GM12878 (cell line): ENCODE data around the gene GMDS. TPM values are rescaled to one million over a fixed set of nuclear protein-coding genes. Genes with fewer than 3 reads are reported as not detected.

Source experiments
- ATAC-seq: fragments of 200-7000 bp; cut with Tn5 transposase; 3 replicates; pipeline ENCODE4 v1.9.1; 2020; ENCODE audit warnings: mild to moderate bottlenecking, moderate library complexity
- BruUV-seq: library from RNA; stranded (reverse); fragments of 400-500 nt; replicated peaks from 2 replicates; lab custom pipeline; 2021; lab: Mats Ljungman, UMichigan
- CTCF ChIA-PET: fragments of 300-600 bp; sonication (Branson Sonifier 250); formaldehyde crosslinking; extraction: SDS; loops from one replicate; lab custom pipeline; 2021; ENCODE audit warnings: inconsistent platforms; lab: Yijun Ruan, JAX
- POLR2A ChIA-PET: fragments of 350-600 bp; formaldehyde crosslinking; extraction: SDS; loops from one replicate; lab custom pipeline; 2021; ENCODE audit warnings: inconsistent platforms; lab: Charles Lee
- RAD21 ChIA-PET: fragments of 300-600 bp; sonication (Branson Sonifier 250); formaldehyde crosslinking; loops from one replicate; lab custom pipeline; 2023; ENCODE audit warnings: antibody characterized with exemption; ENCODE audit not compliant: unreplicated experiment; lab: Charles Lee
- SMC1A ChIA-PET: fragments of 300-600 bp; sonication (Branson Sonifier 250); formaldehyde crosslinking; loops from one replicate; lab custom pipeline; 2023; ENCODE audit not compliant: unreplicated experiment, uncharacterized antibody; lab: Charles Lee
- DNase-seq: peaks from one replicate; pipeline ENCODE4 v3.0.0-alpha.2; 2011; ENCODE audit warnings: low read depth, low spot score
- FAIRE-seq: peaks from 3 replicates; lab custom pipeline; 2011; peaks lifted over from hg19 to GRCh38; lab: Jason Lieb, UNC
- H2AFZ ChIP-seq: 2 replicates; pipeline ENCODE4 v1.6.0; 2011; ENCODE audit warnings: low read depth, low read length, control low read depth; ENCODE audit not compliant: control insufficient read depth
- H3K27ac ChIP-seq: 2 replicates; pipeline ENCODE4 v1.5.1; 2011; ENCODE audit warnings: control low read depth; ENCODE audit not compliant: control insufficient read depth, insufficient read depth
- H3K27me3 ChIP-seq, 2 experiments: replicated peaks in 1 of 2; 2 replicates each; pipeline versions ENCODE4 v1.6.0 to v1.6.1; 2011; ENCODE audit warnings: low read length in 1 of 2; ENCODE audit not compliant: control insufficient read depth in 2 of 2, insufficient read depth in 2 of 2
- H3K36me3 ChIP-seq, 2 experiments: 2 replicates each; pipeline ENCODE4 v1.5.1; 2011; ENCODE audit warnings: low read length in 1 of 2; ENCODE audit not compliant: control insufficient read depth in 2 of 2, insufficient read depth in 2 of 2
- H3K4me1 ChIP-seq: 2 replicates; pipeline ENCODE4 v1.6.1; 2011; ENCODE audit warnings: mild to moderate bottlenecking, low read length, moderate library complexity, mixed read lengths; ENCODE audit not compliant: control insufficient read depth, insufficient read depth
- H3K4me2 ChIP-seq: 2 replicates; pipeline ENCODE4 v1.6.0; 2011; ENCODE audit warnings: control low read depth; ENCODE audit not compliant: control insufficient read depth, insufficient read depth
- H3K4me3 ChIP-seq: fragments of 200-600 bp; sonication (generic); 2 replicates; pipeline ENCODE4 v1.5.1; 2016
- H3K79me2 ChIP-seq: 2 replicates; pipeline ENCODE4 v1.6.0; 2011; ENCODE audit warnings: low read length; ENCODE audit not compliant: control insufficient read depth, insufficient read depth
- H3K9ac ChIP-seq: 2 replicates; pipeline ENCODE4 v1.8.0; 2011; ENCODE audit warnings: low read length, control low read depth, mixed read lengths; ENCODE audit not compliant: control insufficient read depth, insufficient read depth
- H3K9me3 ChIP-seq: replicated peaks from 3 replicates; pipeline ENCODE4 v1.5.1; 2011; ENCODE audit warnings: mild to moderate bottlenecking, low read length; ENCODE audit not compliant: control insufficient read depth, insufficient read depth
- H4K20me1 ChIP-seq: 2 replicates; pipeline ENCODE4 v1.6.0; 2011; ENCODE audit not compliant: control insufficient read depth, insufficient read depth
- ATF3 ChIP-seq: IDR thresholded peaks from 2 replicates; pipeline ENCODE4 v1.6.1; 2011; ENCODE audit warnings: low read depth, mild to moderate bottlenecking, low read length, moderate library complexity, borderline replicate concordance; ENCODE audit errors: extremely low read depth
- BCLAF1 ChIP-seq: fragments of 450-650 bp; IDR thresholded peaks from 2 replicates; pipeline ENCODE4 v1.6.1; 2017; ENCODE audit warnings: antibody characterized with exemption, mild to moderate bottlenecking, moderate library complexity
- CHD1 ChIP-seq: IDR thresholded peaks from 2 replicates; pipeline ENCODE4 v1.6.1; 2012; ENCODE audit warnings: low read depth, low read length, improper control_type of control experiment
- CREM ChIP-seq: IDR thresholded peaks from 2 replicates; pipeline ENCODE4 v1.6.1; 2014; ENCODE audit warnings: antibody characterized with exemption, low read depth
- EZH2 ChIP-seq: IDR thresholded peaks from 2 replicates; pipeline ENCODE4 v1.6.1; 2012; ENCODE audit warnings: low read depth, mild to moderate bottlenecking, control low read depth, inconsistent platforms, low read length, borderline replicate concordance; ENCODE audit not compliant: control insufficient read depth
- HDAC6 ChIP-seq: fragments of 200-600 bp; sonication (generic); IDR thresholded peaks from one replicate; pipeline ENCODE4 v1.8.0; 2017; ENCODE audit warnings: antibody characterized with exemption; ENCODE audit not compliant: unreplicated experiment
- KDM1A ChIP-seq: fragments of 200-600 bp; sonication (generic); IDR thresholded peaks from 2 replicates; pipeline ENCODE4 v1.6.1; 2016; ENCODE audit warnings: borderline replicate concordance
- MXI1 ChIP-seq: fragments of 150-350 bp; IDR thresholded peaks from 2 replicates; pipeline ENCODE4 v1.6.1; 2011; ENCODE audit warnings: low read depth, mild to moderate bottlenecking, inconsistent platforms, low read length, improper control_type of control experiment
- MYC ChIP-seq: IDR thresholded peaks from 2 replicates; pipeline ENCODE4 v1.6.1; 2011; ENCODE audit warnings: mild to moderate bottlenecking, low read length, moderate library complexity, inconsistent platforms; ENCODE audit not compliant: insufficient read depth, insufficient replicate concordance, insufficient read length, severe bottlenecking
- NBN ChIP-seq: fragments of 450-650 bp; IDR thresholded peaks from 2 replicates; pipeline ENCODE4 v1.6.1; 2016
- NFIC ChIP-seq: IDR thresholded peaks from 2 replicates; pipeline ENCODE4 v1.6.1; 2012; ENCODE audit warnings: low read depth, mild to moderate bottlenecking, inconsistent platforms, low read length, moderate library complexity
- NFYB ChIP-seq: IDR thresholded peaks from 2 replicates; pipeline ENCODE4 v1.6.1; 2011; ENCODE audit warnings: low read depth, mild to moderate bottlenecking, low read length, improper control_type of control experiment, moderate library complexity; ENCODE audit not compliant: insufficient read depth
- NR2C2 ChIP-seq: IDR thresholded peaks from 2 replicates; pipeline ENCODE4 v1.6.1; 2011; ENCODE audit warnings: borderline replicate concordance, low read depth; ENCODE audit not compliant: control insufficient read depth, insufficient read length
- PAX5 ChIP-seq: IDR thresholded peaks from 2 replicates; pipeline ENCODE4 v1.6.1; 2011; ENCODE audit warnings: low read depth, low read length, borderline replicate concordance
- SREBF2 ChIP-seq: IDR thresholded peaks from 2 replicates; pipeline ENCODE4 v1.6.1; 2012; ENCODE audit warnings: mild to moderate bottlenecking, low read length
- ZNF217 ChIP-seq: fragments of 450-650 bp; IDR thresholded peaks from 2 replicates; pipeline ENCODE4 v1.6.1; 2017; ENCODE audit warnings: antibody characterized with exemption, mild to moderate bottlenecking
- WGBS: methylation state at CpG from one replicate; pipeline ENCODE4 v1.1.6; 2016; ENCODE audit warnings: low lambda C conversion rate; ENCODE audit not compliant: insufficient replicate concordance, insufficient coverage; ENCODE audit errors: missing lambda C conversion rate; 5-methylcytosine and 5-hydroxymethylcytosine counted together
- in situ Hi-C: fragments of 300-500 bp; cut with MboI; formaldehyde crosslinking; loops from 9 replicates; pipeline ENCODE4 v1.14.3; 2018; ENCODE audit warnings: mixed read lengths
- intact Hi-C: fragments of 100-400 bp; cut with micrococcal nuclease; formaldehyde crosslinking; loops from one replicate; pipeline ENCODE4 v1.14.2; 2022; ENCODE audit not compliant: unreplicated experiment
- polyA plus RNA-seq, 11 experiments: library from polyadenylated mRNA; depleted of rRNA in 4 of 11; unstranded in 6 of 11; stranded (reverse) in 5 of 11; fragments of >200 nt; fragmentation: Nextera tagmentation in 4 of 11; fragmentation: Illumina TruSeq in 1 of 11; extraction: Ambion mirVana in 4 of 11; extraction: Trizol in 1 of 11; gene quantifications; 1 replicate in 1 of 11; 2 replicates in 10 of 11; pipeline versions ENCODE4 v1.2.1 to v1.2.3, GENCODE V29; 2011 to 2016; ENCODE audit warnings: inconsistent platforms in 2 of 11, missing spikeins in 2 of 11, low read depth in 1 of 11
- total RNA-seq, 4 experiments: library from RNA; depleted of rRNA in 3 of 4; stranded (reverse); fragments of >200 nt in 3 of 4; fragmentation: Illumina TruSeq in 1 of 4; extraction: Trizol in 1 of 4; gene quantifications; 2 replicates each; pipeline versions ENCODE4 v1.2.1 to v1.2.3, GENCODE V29; 2013 to 2021
- TF ChIP-seq, protein P1 (sequence below): fragments of 450-650 bp; IDR thresholded peaks from 2 replicates; pipeline ENCODE4 v1.6.1; 2017; ENCODE audit warnings: mild to moderate bottlenecking, low read depth, inconsistent platforms; ENCODE audit not compliant: poor library complexity, severe bottlenecking
- TF ChIP-seq, protein P2 (sequence below): IDR thresholded peaks from 2 replicates; pipeline ENCODE4 v1.6.1; 2012; ENCODE audit warnings: low read length, inconsistent platforms

GMDS gene
- total and polyA plus RNA-seq, 10 of the 15 experiments (the other 5 are each of a cell fraction or from before 2014, with no cell fraction given), result 0.61 to 53.8 (median 29.3) TPM

DNA sequence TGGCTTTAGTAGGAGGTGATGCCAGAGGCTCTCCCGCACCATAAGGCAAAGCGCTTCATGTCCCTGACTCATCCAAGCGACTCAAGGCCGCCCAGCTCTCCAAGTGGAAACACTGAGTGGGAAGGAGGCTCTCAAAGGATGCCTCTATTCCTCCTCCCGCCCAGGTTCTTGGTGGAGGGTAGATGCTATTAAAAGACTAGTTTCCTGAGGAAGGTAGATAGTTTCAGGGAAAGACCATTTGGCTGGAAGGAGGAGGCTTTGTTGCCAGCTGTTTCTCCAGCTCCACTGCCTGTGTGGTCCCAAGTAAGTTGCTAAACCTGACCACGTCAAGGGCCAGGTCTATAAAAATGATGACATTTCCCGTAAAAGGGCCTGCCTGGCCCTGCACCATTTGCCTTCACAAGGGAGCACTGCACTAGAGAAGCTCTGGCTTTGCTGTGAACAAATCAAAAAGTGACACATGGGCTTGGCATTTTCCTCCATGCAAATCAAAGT, 48.2 kb downstream of the GMDS start:
- in situ Hi-C loops, result no loop called here
- Histone ChIP-seq H3K79me2 (no peaks in the 10 kb centered on the region), H3K4me3 (no peak overlapping the region), H3K9ac (no peak overlapping the region), H3K4me2 (no peak overlapping the region), H3K36me3 (no peaks in the 10 kb centered on the region; a peak in 1 of 4 replicates), H4K20me1 (no peaks in the 10 kb centered on the region), H2AFZ (no peak overlapping the region), H3K9me3 (no peaks in the 10 kb centered on the region; the same call in 2 of the 3 replicates), H3K27me3 (no peaks in the 10 kb centered on the region), H3K27ac (no peak overlapping the region), H3K4me1 (no peaks in the 10 kb centered on the region)
- DNase-seq (no peak), ATAC-seq (no peak), FAIRE-seq (no peak)
- no TSS peak for BruUV-seq
- WGBS, result 66% methylated on average over 7 of the region's 7 CpGs
- ChIA-PET CTCF (interaction anchor here (0.7 to 1.6 kb wide), 12 partner anchors 12 to 672 kb away, joined by 3 to 10 read pairs (median 4); no protein-coding TSS in a partner anchor), SMC1A (interaction anchor here (0.8 to 1.5 kb wide), 3 partner anchors 12 to 601 kb away, joined by 3 to 6 read pairs (median 4); no protein-coding TSS in a partner anchor), RAD21 (interaction anchor here (1.0 to 2.0 kb wide), 4 partner anchors 11 to 601 kb away, joined by 3 to 6 read pairs (median 5); no protein-coding TSS in a partner anchor), POLR2A (no interaction called here)
- intact Hi-C loops, result loop anchor here (2.0 kb wide), 1 partner anchor 600 kb away; no protein-coding TSS in a partner anchor
- TF ChIP-seq MYC, result no peak
- TF ChIP-seq, protein P1, sequence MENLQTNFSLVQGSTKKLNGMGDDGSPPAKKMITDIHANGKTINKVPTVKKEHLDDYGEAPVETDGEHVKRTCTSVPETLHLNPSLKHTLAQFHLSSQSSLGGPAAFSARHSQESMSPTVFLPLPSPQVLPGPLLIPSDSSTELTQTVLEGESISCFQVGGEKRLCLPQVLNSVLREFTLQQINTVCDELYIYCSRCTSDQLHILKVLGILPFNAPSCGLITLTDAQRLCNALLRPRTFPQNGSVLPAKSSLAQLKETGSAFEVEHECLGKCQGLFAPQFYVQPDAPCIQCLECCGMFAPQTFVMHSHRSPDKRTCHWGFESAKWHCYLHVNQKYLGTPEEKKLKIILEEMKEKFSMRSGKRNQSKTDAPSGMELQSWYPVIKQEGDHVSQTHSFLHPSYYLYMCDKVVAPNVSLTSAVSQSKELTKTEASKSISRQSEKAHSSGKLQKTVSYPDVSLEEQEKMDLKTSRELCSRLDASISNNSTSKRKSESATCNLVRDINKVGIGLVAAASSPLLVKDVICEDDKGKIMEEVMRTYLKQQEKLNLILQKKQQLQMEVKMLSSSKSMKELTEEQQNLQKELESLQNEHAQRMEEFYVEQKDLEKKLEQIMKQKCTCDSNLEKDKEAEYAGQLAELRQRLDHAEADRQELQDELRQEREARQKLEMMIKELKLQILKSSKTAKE, result no peak
- TF ChIP-seq BCLAF1, result no peak
- no peak for TF ChIP-seq EZH2
- no peak for TF ChIP-seq HDAC6
- no peak for TF ChIP-seq KDM1A
- TF ChIP-seq SREBF2, result no peak
- no peak for TF ChIP-seq ZNF217
- no peak for TF ChIP-seq NFIC
- no peak for TF ChIP-seq NR2C2
- no peak for TF ChIP-seq CHD1
- TF ChIP-seq MXI1, result no peak
- no peak for TF ChIP-seq NFYB
- TF ChIP-seq ATF3, result no peak
- TF ChIP-seq PAX5, result no peak
- no peak for TF ChIP-seq CREM
- TF ChIP-seq, protein P2, sequence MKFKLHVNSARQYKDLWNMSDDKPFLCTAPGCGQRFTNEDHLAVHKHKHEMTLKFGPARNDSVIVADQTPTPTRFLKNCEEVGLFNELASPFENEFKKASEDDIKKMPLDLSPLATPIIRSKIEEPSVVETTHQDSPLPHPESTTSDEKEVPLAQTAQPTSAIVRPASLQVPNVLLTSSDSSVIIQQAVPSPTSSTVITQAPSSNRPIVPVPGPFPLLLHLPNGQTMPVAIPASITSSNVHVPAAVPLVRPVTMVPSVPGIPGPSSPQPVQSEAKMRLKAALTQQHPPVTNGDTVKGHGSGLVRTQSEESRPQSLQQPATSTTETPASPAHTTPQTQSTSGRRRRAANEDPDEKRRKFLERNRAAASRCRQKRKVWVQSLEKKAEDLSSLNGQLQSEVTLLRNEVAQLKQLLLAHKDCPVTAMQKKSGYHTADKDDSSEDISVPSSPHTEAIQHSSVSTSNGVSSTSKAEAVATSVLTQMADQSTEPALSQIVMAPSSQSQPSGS, result no peak
- no peak for TF ChIP-seq NBN
